ENCODE measurements around the gene PDCD1.

DNA sequence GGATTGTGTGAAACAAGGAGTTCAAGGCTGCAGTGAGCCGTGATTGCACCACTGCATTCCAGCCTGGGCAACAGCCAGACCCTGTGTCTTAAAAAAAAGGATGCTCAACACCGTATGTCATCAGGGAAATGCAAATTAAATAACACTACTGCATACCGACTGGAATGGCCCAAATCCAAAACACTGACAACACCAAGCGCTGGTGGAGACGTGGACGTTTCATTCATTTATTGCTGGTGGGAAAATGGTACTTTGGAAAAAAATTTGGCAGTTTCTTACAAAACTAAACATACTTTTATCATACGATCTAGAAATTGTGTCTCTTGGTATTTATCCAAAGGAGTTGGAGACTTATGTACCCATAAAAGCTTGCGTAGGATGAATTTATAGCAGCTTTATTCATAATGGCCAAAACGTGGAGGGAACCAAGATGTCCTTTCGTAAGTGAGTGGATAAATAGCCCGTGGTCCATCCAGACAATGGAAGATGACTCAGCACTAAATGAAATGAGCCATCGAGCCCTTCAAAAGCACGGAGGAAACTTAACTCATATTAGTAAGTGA, 25.5 kb downstream of the PDCD1 start:
- TF ChIP-seq NRF1 (conservative IDR thresholded peaks at IDR 0.05; ENCODE audit: low read depth, low read length): no peak
- no peak for TF ChIP-seq EZH2 (IDR thresholded peaks at IDR 0.05; ENCODE audit: borderline replicate concordance, control insufficient read depth, low read depth, low read length)
- TF ChIP-seq HDGF (IDR thresholded peaks at IDR 0.05): no peak
- TF ChIP-seq, protein P1, sequence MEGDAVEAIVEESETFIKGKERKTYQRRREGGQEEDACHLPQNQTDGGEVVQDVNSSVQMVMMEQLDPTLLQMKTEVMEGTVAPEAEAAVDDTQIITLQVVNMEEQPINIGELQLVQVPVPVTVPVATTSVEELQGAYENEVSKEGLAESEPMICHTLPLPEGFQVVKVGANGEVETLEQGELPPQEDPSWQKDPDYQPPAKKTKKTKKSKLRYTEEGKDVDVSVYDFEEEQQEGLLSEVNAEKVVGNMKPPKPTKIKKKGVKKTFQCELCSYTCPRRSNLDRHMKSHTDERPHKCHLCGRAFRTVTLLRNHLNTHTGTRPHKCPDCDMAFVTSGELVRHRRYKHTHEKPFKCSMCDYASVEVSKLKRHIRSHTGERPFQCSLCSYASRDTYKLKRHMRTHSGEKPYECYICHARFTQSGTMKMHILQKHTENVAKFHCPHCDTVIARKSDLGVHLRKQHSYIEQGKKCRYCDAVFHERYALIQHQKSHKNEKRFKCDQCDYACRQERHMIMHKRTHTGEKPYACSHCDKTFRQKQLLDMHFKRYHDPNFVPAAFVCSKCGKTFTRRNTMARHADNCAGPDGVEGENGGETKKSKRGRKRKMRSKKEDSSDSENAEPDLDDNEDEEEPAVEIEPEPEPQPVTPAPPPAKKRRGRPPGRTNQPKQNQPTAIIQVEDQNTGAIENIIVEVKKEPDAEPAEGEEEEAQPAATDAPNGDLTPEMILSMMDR (IDR thresholded peaks at IDR 0.05 in 2 of 3, conservative IDR thresholded peaks at IDR 0.05 in 1 of 3; ENCODE audit: control insufficient read depth in 2 of 3, extremely low read depth in 1 of 3, insufficient read depth in 1 of 3, low read depth in 3 of 3, low read length in 3 of 3): no peak
- no peak for TF ChIP-seq POLR2A (IDR thresholded peaks at IDR 0.05; ENCODE audit: low read depth, low read length)
- no peak for TF ChIP-seq REST (IDR thresholded peaks at IDR 0.05; ENCODE audit: low read depth, low read length)
- no peak for TF ChIP-seq ZNF207 (IDR thresholded peaks at IDR 0.05; ENCODE audit: borderline replicate concordance)
